Breast epithelium (tissue), 4 donors: Measurements from ENCODE around the gene TCHP. TPM values are rescaled to one million over a fixed set of nuclear protein-coding genes. Genes with fewer than 3 reads are reported as not detected.

ENCODE experiments used
- DNase-seq, 2 donors: peaks; one replicate each; pipeline ENCODE4 v3.0.0-alpha.2; 2019; ENCODE audit warnings: low spot score in 2 of 2
- H3K27ac ChIP-seq, 2 donors: fragments of 200-600 bp; sonication (generic) in 1 of 2; one replicate each; pipeline ENCODE4 v1.5.1; 2016 to 2019; ENCODE audit warnings: mild to moderate bottlenecking in 1 of 2
- H3K27me3 ChIP-seq, 2 donors: fragments of 200-600 bp; sonication (generic) in 1 of 2; one replicate each; pipeline versions ENCODE4 v1.5.1 to v1.6.0; 2017 to 2019; ENCODE audit warnings: control low read depth in 1 of 2, mild to moderate bottlenecking in 1 of 2
- H3K36me3 ChIP-seq: fragments of 200-600 bp; one replicate; pipeline ENCODE4 v1.5.1; 2019
- H3K4me1 ChIP-seq, 2 donors: fragments of 200-600 bp; sonication (generic); one replicate each; pipeline ENCODE4 v1.5.1; 2016 to 2019; ENCODE audit warnings: control low read depth in 1 of 2
- H3K4me3 ChIP-seq, 3 donors: fragments of 200-600 bp; sonication (generic); 1 replicate in 2 of 3; 2 replicates in 1 of 3; pipeline ENCODE4 v1.5.1; 2016 to 2019; ENCODE audit warnings: mild to moderate bottlenecking in 3 of 3, moderate library complexity in 2 of 3
- H3K9me3 ChIP-seq, 2 donors: fragments of 200-600 bp; sonication (generic) in 1 of 2; one replicate each; pipeline ENCODE4 v1.5.1; 2016 to 2019; ENCODE audit warnings: control low read depth in 1 of 2
- POLR2A ChIP-seq: fragments of 450-650 bp; IDR thresholded peaks from one replicate; pipeline ENCODE4 v1.6.1; 2016; ENCODE audit warnings: antibody characterized with exemption, mild to moderate bottlenecking, moderate library complexity
- POLR2AphosphoS5 ChIP-seq, 3 donors: sonication (generic); formaldehyde crosslinking; IDR thresholded peaks; one replicate each; pipeline ENCODE4 v1.6.1; 2017; ENCODE audit warnings: antibody characterized with exemption in 3 of 3
- intact Hi-C: fragments of 100-400 bp; cut with DNase I; formaldehyde crosslinking; loops from one replicate; pipeline ENCODE4 v1.15.1; 2023; ENCODE audit warnings: low total_unique reads
- total RNA-seq, 3 donors: library from RNA; depleted of rRNA; stranded (reverse); fragments of >200 nt; gene quantifications; one replicate each; pipeline ENCODE4 v1.1.0, GENCODE V29; 2016
- TF ChIP-seq, protein P1 (sequence below), 3 donors: fragments of 450-650 bp; IDR thresholded peaks; one replicate each; pipeline ENCODE4 v1.5.1; 2016 to 2017; ENCODE audit warnings: antibody characterized with exemption in 3 of 3, mild to moderate bottlenecking in 3 of 3, moderate library complexity in 3 of 3

TCHP gene
- total RNA-seq, 3 donors from 2014 or later: 10.2 to 20.0 (median 18.6) TPM

DNA sequence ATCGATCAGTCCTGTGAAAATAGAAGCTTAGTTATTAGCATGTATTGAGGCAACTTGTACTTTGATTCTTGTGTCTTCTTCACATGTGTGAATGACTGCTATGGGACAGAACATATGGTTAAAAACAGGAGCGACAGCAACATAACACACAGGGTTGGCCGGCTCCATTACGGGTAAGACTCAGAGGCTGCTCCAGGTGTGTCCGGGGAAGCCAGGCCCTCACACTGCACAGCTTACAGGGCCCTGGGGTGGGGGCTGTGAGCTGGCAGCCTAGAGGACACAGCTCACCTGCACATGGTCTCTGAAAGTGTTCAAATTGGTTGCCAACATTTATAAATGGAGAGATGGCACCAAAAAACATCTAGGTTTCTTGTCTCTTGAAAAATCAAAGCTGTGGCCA, 31.1 kb downstream of the TCHP start:
- DNase-seq: no peak
- Histone ChIP-seq H3K9me3 (no peaks in the 10 kb centered on the region), H3K4me3 (no peak overlapping the region), H3K36me3 (no peaks in the 10 kb centered on the region), H3K4me1 (no peaks in the 10 kb centered on the region), H3K27me3 (no peaks in the 10 kb centered on the region), H3K27ac (no peak overlapping the region)
- intact Hi-C loops: no loop called here
- TF ChIP-seq, protein P1, sequence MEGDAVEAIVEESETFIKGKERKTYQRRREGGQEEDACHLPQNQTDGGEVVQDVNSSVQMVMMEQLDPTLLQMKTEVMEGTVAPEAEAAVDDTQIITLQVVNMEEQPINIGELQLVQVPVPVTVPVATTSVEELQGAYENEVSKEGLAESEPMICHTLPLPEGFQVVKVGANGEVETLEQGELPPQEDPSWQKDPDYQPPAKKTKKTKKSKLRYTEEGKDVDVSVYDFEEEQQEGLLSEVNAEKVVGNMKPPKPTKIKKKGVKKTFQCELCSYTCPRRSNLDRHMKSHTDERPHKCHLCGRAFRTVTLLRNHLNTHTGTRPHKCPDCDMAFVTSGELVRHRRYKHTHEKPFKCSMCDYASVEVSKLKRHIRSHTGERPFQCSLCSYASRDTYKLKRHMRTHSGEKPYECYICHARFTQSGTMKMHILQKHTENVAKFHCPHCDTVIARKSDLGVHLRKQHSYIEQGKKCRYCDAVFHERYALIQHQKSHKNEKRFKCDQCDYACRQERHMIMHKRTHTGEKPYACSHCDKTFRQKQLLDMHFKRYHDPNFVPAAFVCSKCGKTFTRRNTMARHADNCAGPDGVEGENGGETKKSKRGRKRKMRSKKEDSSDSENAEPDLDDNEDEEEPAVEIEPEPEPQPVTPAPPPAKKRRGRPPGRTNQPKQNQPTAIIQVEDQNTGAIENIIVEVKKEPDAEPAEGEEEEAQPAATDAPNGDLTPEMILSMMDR (IDR thresholded peaks at IDR 0.05): no peak
- no peak for TF ChIP-seq POLR2AphosphoS5 (IDR thresholded peaks at IDR 0.05)

DNA sequence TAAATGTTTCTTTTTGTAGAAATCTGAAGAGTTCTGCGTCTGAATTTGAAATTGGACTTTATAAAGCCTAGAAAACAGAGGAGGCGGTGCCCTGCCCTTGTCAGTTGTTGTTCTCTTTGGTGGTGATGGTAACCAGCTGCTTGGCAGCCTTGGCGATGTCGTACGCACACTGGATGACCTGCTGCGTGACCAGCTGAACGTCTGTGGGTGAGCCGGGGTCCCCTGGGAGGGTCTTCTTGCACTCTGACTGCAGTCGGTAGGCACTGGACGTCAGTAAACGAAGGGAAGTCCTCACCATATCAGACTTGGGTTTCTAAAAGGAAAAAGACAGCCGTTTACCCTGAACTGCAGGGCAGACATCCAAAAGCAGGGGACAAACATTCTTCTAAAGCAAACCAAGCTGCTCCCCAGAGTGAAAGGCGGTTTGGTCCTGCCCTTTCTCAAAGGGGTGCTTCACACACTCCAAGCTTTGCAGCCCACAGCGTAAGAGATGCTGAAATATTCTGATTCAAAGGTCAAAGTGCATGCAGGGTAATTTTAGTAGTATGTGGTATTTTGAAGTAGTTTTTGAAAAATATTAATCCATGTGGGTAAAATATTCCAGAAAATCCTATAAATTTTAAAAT, 32.9 kb downstream of the TCHP start:
- TF ChIP-seq POLR2AphosphoS5 (IDR thresholded peaks at IDR 0.05) (no peak), POLR2A (no peak)
- TF ChIP-seq, protein P1 (IDR thresholded peaks at IDR 0.05): no peak
- Histone ChIP-seq H3K4me1 (no peaks in the 10 kb centered on the region), H3K9me3 (no peaks in the 10 kb centered on the region), H3K27me3 (no peaks in the 10 kb centered on the region), H3K27ac (no peak overlapping the region), H3K36me3 (no peaks in the 10 kb centered on the region), H3K4me3 (no peak overlapping the region)
- no peak for DNase-seq
- intact Hi-C loops: no loop called here

DNA sequence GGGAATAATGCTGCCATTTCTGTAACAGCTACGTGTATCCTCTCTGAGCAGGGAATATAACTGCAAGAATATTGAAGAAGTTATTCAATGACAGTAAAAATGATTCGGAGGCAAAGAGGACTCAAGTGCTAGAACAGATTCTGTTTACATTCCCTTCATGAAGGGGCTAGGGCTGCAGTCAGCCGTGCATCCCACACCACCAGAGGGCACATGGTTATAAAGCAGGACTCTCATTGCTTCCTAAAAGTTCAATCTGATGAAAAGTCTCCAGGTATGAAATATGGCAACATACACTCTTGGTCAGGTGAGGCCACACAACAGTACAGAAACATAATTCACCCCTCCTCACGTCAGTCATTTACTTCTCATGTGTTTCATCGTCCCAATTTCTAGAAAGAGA, 34.0 kb downstream of the TCHP start:
- intact Hi-C loops: no loop called here
- no peaks in the 10 kb centered on the region for H3K27me3 ChIP-seq
- H3K27ac ChIP-seq: no peak overlapping the region
- no peaks in the 10 kb centered on the region for H3K4me1 ChIP-seq
- no peak overlapping the region for H3K4me3 ChIP-seq
- DNase-seq: no peak
- no peak for TF ChIP-seq POLR2AphosphoS5 (IDR thresholded peaks at IDR 0.05)
- TF ChIP-seq POLR2A: no peak
- TF ChIP-seq, protein P1 (IDR thresholded peaks at IDR 0.05): no peak
- no peaks in the 10 kb centered on the region for H3K36me3 ChIP-seq
- no peaks in the 10 kb centered on the region for H3K9me3 ChIP-seq

DNA sequence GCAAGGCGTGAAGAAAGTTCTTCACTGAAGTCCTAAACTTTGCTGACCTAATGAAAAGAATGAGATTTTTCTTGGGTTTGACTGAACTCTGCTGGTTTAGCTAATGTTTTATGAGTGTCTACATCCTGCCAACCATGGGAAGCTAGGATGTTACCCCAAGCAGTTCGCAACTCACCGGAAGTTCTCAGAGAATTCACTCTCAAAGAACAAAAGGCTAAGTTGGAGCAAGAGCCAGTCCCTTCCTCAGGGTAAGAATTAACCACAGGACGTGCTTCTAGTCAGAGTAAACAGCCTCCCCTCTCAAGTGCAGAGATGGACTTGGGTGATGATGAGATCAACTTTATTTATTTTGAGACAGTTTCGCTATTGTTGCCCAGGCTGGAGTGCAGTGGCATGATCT, 37.3 kb downstream of the TCHP start:
- Histone ChIP-seq H3K4me3 (no peak overlapping the region), H3K4me1 (no peaks in the 10 kb centered on the region), H3K36me3 (no peaks in the 10 kb centered on the region), H3K27me3 (no peaks in the 10 kb centered on the region), H3K9me3 (no peaks in the 10 kb centered on the region), H3K27ac (no peak overlapping the region)
- no peak for DNase-seq
- intact Hi-C loops: no loop called here
- TF ChIP-seq POLR2A (no peak), POLR2AphosphoS5 (IDR thresholded peaks at IDR 0.05) (no peak)
- TF ChIP-seq, protein P1 (IDR thresholded peaks at IDR 0.05): no peak

DNA sequence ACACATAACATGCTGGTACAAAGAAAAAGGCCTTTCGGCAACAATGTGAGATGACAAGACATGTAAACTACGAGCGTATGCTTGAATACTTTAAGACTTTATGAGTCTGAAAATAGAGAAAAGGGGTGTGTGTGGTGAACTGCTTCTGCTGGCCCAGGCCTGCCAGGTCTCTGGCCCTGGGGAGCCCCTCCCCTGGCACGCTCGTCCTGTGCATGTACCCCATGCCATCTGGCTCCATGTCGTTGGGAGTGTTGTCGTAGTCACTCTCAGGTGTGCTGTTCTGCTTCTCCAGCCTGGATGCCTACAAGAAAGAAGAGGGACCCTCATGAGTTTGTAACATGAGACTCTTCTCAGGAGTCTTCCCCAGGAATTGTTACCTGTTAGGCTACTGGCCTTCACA, 38.9 kb downstream of the TCHP start:
- no peaks in the 10 kb centered on the region for H3K27me3 ChIP-seq
- no peaks in the 10 kb centered on the region for H3K9me3 ChIP-seq
- H3K36me3 ChIP-seq: no peaks in the 10 kb centered on the region
- TF ChIP-seq, protein P1 (IDR thresholded peaks at IDR 0.05): no peak
- no peak for TF ChIP-seq POLR2AphosphoS5 (IDR thresholded peaks at IDR 0.05)
- TF ChIP-seq POLR2A: no peak
- no peak for DNase-seq
- H3K4me1 ChIP-seq: no peaks in the 10 kb centered on the region
- H3K4me3 ChIP-seq: no peak overlapping the region
- H3K27ac ChIP-seq: no peak overlapping the region
- intact Hi-C loops: no loop called here
